Astrocyte (in vitro differentiated cells and primary cell): Measurements from ENCODE around the gene CXCL8. TPM values are rescaled to one million over a fixed set of nuclear protein-coding genes. Genes with fewer than 3 reads are reported as not detected.

Experiments
- DNase-seq: peaks from one replicate; pipeline ENCODE4 v3.0.0-alpha.2; 2010; ENCODE audit warnings: low read depth
- FAIRE-seq: peaks from 2 replicates; lab custom pipeline; 2011; peaks lifted over from hg19 to GRCh38; lab: Jason Lieb, UNC
- H2AFZ ChIP-seq: 2 replicates; pipeline ENCODE4 v1.6.0; 2012; ENCODE audit warnings: low read depth, low read length, inconsistent platforms
- H3K27ac ChIP-seq: 2 replicates; pipeline ENCODE4 v1.5.1; 2011; ENCODE audit warnings: low read depth, low read length, inconsistent platforms
- H3K27me3 ChIP-seq: 2 replicates; pipeline ENCODE4 v1.6.0; 2011; ENCODE audit warnings: low read length, inconsistent platforms; ENCODE audit not compliant: insufficient read depth
- H3K36me3 ChIP-seq: 2 replicates; pipeline ENCODE4 v1.5.1; 2011; ENCODE audit warnings: low read length, inconsistent platforms; ENCODE audit not compliant: insufficient read depth
- H3K4me1 ChIP-seq: 2 replicates; pipeline ENCODE4 v1.5.1; 2011; ENCODE audit warnings: low read length, inconsistent platforms; ENCODE audit not compliant: insufficient read depth
- H3K4me2 ChIP-seq: 2 replicates; pipeline ENCODE4 v1.6.0; 2012; ENCODE audit warnings: low read length, inconsistent platforms
- H3K4me3 ChIP-seq: 2 replicates; pipeline ENCODE4 v1.5.1; 2011; ENCODE audit warnings: low read depth, mild to moderate bottlenecking, low read length, inconsistent platforms; ENCODE audit not compliant: insufficient read depth
- H3K79me2 ChIP-seq: 2 replicates; pipeline ENCODE4 v1.6.0; 2012; ENCODE audit warnings: mild to moderate bottlenecking, low read length, inconsistent platforms; ENCODE audit not compliant: insufficient read depth
- H3K9ac ChIP-seq: 2 replicates; pipeline ENCODE4 v1.6.0; 2012; ENCODE audit warnings: mild to moderate bottlenecking, low read length, inconsistent platforms
- H3K9me3 ChIP-seq: 2 replicates; pipeline ENCODE4 v1.5.1; 2012; ENCODE audit warnings: low read depth, mild to moderate bottlenecking, low read length, inconsistent platforms; ENCODE audit not compliant: insufficient read depth
- H4K20me1 ChIP-seq: 2 replicates; pipeline ENCODE4 v1.6.0; 2012; ENCODE audit warnings: low read length, inconsistent platforms; ENCODE audit not compliant: insufficient read depth
- H3K27ac Mint-ChIP-seq: one replicate; pipeline ENCODE4 v1.8.0; 2021; ENCODE audit warnings: mild to moderate bottlenecking, mixed read lengths; ENCODE audit not compliant: unreplicated experiment
- H3K27me3 Mint-ChIP-seq: one replicate; pipeline ENCODE4 v1.8.0; 2021; ENCODE audit warnings: low read depth, mixed read lengths; ENCODE audit not compliant: unreplicated experiment
- H3K36me3 Mint-ChIP-seq: one replicate; pipeline ENCODE4 v1.8.0; 2021; ENCODE audit warnings: low read depth, mixed read lengths; ENCODE audit not compliant: unreplicated experiment
- H3K4me1 Mint-ChIP-seq: one replicate; pipeline ENCODE4 v1.8.0; 2021; ENCODE audit warnings: low read depth, mixed read lengths; ENCODE audit not compliant: unreplicated experiment
- H3K4me3 Mint-ChIP-seq: one replicate; pipeline ENCODE4 v1.8.0; 2021; ENCODE audit warnings: mild to moderate bottlenecking, moderate library complexity, mixed read lengths; ENCODE audit not compliant: unreplicated experiment
- H3K9me3 Mint-ChIP-seq: one replicate; pipeline ENCODE4 v1.8.0; 2021; ENCODE audit warnings: mild to moderate bottlenecking, mixed read lengths; ENCODE audit not compliant: unreplicated experiment
- CTCF ChIP-seq: IDR thresholded peaks from 2 replicates; pipeline ENCODE4 v1.5.1; 2011; ENCODE audit warnings: low read depth, mild to moderate bottlenecking, inconsistent platforms, low read length, moderate library complexity; ENCODE audit not compliant: insufficient read depth
- EZH2 ChIP-seq: IDR thresholded peaks from 2 replicates; pipeline ENCODE4 v1.6.1; 2012; ENCODE audit warnings: mild to moderate bottlenecking, low read length, inconsistent platforms; ENCODE audit not compliant: insufficient read depth
- total RNA-seq: library from RNA; stranded (reverse); gene quantifications from 2 replicates; pipeline ENCODE4 v1.2.1, GENCODE V29; 2021

Gene CXCL8
- total RNA-seq, 1 donor from 2014 or later, result 1.5 TPM

GRCh38 chr4:73718375-73719373 lies 21.7 kb upstream of the CXCL8 start:
- peak; percentile 76 for DNase-seq
- Histone ChIP-seq H3K79me2 (no peaks in the 10 kb centered on the region), H3K9ac (no peak overlapping the region), H3K4me3 (no peak overlapping the region), H3K9me3 (no peaks in the 10 kb centered on the region), H3K27me3 (no peaks in the 10 kb centered on the region), H3K27ac (no peak overlapping the region), H3K36me3 (no peaks in the 10 kb centered on the region), H4K20me1 (no peaks in the 10 kb centered on the region), H3K4me1 (peaks cover 15% of the 10 kb centered on the region), H2AFZ (no peak overlapping the region), H3K4me2 (peak overlapping the region; percentile 10)
- TF ChIP-seq CTCF, result no peak
- no peak for TF ChIP-seq EZH2
- Mint-ChIP-seq H3K4me3 (no peak overlapping the region), H3K9me3 (peaks cover 3% of the 10 kb centered on the region), H3K27ac (peak overlapping the region; percentile 79), H3K27me3 (no peaks in the 10 kb centered on the region), H3K4me1 (peaks cover 28% of the 10 kb centered on the region), H3K36me3 (no peaks in the 10 kb centered on the region)
- peak; percentile 80 for FAIRE-seq

- no peak for TF ChIP-seq CTCF
- no peak for TF ChIP-seq EZH2
- Histone ChIP-seq H2AFZ (no peak overlapping the region), H3K4me3 (no peak overlapping the region), H3K9me3 (no peaks in the 10 kb centered on the region), H3K36me3 (no peaks in the 10 kb centered on the region), H3K4me2 (peak overlapping the region; percentile 16), H3K79me2 (no peaks in the 10 kb centered on the region), H4K20me1 (no peaks in the 10 kb centered on the region), H3K27ac (no peak overlapping the region), H3K9ac (no peak overlapping the region), H3K27me3 (no peaks in the 10 kb centered on the region), H3K4me1 (peaks cover 25% of the 10 kb centered on the region)
- FAIRE-seq (no peak), DNase-seq (peak; percentile 77)
- Mint-ChIP-seq H3K4me1 (peaks cover 38% of the 10 kb centered on the region), H3K36me3 (no peaks in the 10 kb centered on the region), H3K27ac (no peak overlapping the region), H3K27me3 (no peaks in the 10 kb centered on the region), H3K9me3 (peaks cover 3% of the 10 kb centered on the region), H3K4me3 (no peak overlapping the region)
Observed at GRCh38 chr4:73721435-73721834, 18.9 kb upstream of the CXCL8 start.

GRCh38 chr4:73721909-73722308 lies 18.5 kb upstream of the CXCL8 start:
- Histone ChIP-seq H3K4me1 (peaks cover 26% of the 10 kb centered on the region), H2AFZ (no peak overlapping the region), H3K4me2 (peak overlapping the region; percentile 16), H4K20me1 (no peaks in the 10 kb centered on the region), H3K9me3 (no peaks in the 10 kb centered on the region), H3K9ac (no peak overlapping the region), H3K27me3 (no peaks in the 10 kb centered on the region), H3K27ac (no peak overlapping the region), H3K79me2 (no peaks in the 10 kb centered on the region), H3K36me3 (no peaks in the 10 kb centered on the region), H3K4me3 (no peak overlapping the region)
- Mint-ChIP-seq H3K36me3 (no peaks in the 10 kb centered on the region), H3K27ac (peak overlapping the region; percentile 6), H3K4me3 (no peak overlapping the region), H3K9me3 (peaks cover 3% of the 10 kb centered on the region), H3K27me3 (no peaks in the 10 kb centered on the region), H3K4me1 (peaks cover 43% of the 10 kb centered on the region)
- DNase-seq (no peak), FAIRE-seq (no peak)
- no peak for TF ChIP-seq CTCF
- no peak for TF ChIP-seq EZH2
